ENCODE results near the gene COTL1.

DNA sequence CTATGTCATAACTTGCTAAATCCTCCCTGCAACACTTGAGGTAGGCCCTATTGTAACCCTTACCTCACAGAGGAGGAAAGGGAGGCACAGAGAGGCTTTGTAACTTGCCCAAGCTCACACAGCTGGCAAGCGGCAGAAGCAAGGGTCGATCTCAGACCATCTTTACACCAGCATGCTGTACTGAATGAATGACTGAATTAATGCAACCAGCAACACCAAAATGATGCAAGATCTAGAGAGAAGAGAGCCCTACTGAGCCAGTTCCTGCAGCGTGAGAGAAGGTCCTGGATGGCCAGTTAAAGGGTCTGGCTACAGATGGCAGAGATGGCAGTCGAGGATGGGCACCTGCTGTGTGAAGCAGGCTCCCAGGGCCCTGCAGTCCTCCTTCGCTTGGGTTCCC is 22.3 kb upstream of the COTL1 start:
- TF ChIP-seq, protein P1, sequence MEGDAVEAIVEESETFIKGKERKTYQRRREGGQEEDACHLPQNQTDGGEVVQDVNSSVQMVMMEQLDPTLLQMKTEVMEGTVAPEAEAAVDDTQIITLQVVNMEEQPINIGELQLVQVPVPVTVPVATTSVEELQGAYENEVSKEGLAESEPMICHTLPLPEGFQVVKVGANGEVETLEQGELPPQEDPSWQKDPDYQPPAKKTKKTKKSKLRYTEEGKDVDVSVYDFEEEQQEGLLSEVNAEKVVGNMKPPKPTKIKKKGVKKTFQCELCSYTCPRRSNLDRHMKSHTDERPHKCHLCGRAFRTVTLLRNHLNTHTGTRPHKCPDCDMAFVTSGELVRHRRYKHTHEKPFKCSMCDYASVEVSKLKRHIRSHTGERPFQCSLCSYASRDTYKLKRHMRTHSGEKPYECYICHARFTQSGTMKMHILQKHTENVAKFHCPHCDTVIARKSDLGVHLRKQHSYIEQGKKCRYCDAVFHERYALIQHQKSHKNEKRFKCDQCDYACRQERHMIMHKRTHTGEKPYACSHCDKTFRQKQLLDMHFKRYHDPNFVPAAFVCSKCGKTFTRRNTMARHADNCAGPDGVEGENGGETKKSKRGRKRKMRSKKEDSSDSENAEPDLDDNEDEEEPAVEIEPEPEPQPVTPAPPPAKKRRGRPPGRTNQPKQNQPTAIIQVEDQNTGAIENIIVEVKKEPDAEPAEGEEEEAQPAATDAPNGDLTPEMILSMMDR (conservative IDR thresholded peaks at IDR 0.05; ENCODE audit: low read depth, low read length), result no peak
- no peak for TF ChIP-seq EZH2 (IDR thresholded peaks at IDR 0.05; ENCODE audit: borderline replicate concordance, low read depth, low read length, poor library complexity, severe bottlenecking)
